HepG2 (cell line): ENCODE data around the gene NLRP13.

Source experiments
- ATF3 ChIP-seq: sonication (generic); formaldehyde crosslinking; IDR thresholded peaks from 2 replicates; pipeline ENCODE4 v1.4.0; 2020; ENCODE audit warnings: missing genetic modification reagents
- ATRX ChIP-seq: sonication (generic); formaldehyde crosslinking; IDR thresholded peaks from 2 replicates; pipeline ENCODE4 v1.4.0; 2020; ENCODE audit warnings: missing genetic modification reagents, borderline replicate concordance
- BCL6 ChIP-seq: IDR thresholded peaks from 2 replicates; pipeline ENCODE4 v1.6.1; 2016; ENCODE audit warnings: missing genetic modification reagents, missing compliant biosample characterization
- CTCF ChIP-seq: sonication (generic); formaldehyde crosslinking; IDR thresholded peaks from 2 replicates; pipeline ENCODE4 v1.5.0; 2020; ENCODE audit warnings: mild to moderate bottlenecking, missing genetic modification reagents, moderate library complexity
- ERF ChIP-seq: IDR thresholded peaks from 2 replicates; pipeline ENCODE4 v1.6.1; 2018; ENCODE audit warnings: missing biosample characterization, missing genetic modification reagents
- FUBP1 ChIP-seq: sonication (generic); formaldehyde crosslinking; IDR thresholded peaks from 2 replicates; pipeline ENCODE4 v1.5.1; 2020; ENCODE audit warnings: missing genetic modification reagents, mild to moderate bottlenecking, borderline replicate concordance
- HOXA3 ChIP-seq: sonication (generic); formaldehyde crosslinking; IDR thresholded peaks from 2 replicates; pipeline ENCODE4 v1.5.0; 2020; ENCODE audit warnings: missing genetic modification reagents
- IRF1 ChIP-seq: sonication (generic); formaldehyde crosslinking; IDR thresholded peaks from 2 replicates; pipeline ENCODE4 v1.4.0; 2020; ENCODE audit warnings: low read depth, mild to moderate bottlenecking, missing genetic modification reagents
- YEATS4 ChIP-seq: sonication (generic); formaldehyde crosslinking; IDR thresholded peaks from 2 replicates; pipeline ENCODE4 v1.4.0; 2020; ENCODE audit warnings: missing genetic modification reagents, borderline replicate concordance
- ZC3H13 ChIP-seq: sonication (generic); formaldehyde crosslinking; IDR thresholded peaks from 2 replicates; pipeline ENCODE4 v1.8.1; 2023; ENCODE audit warnings: mild to moderate bottlenecking, missing genetic modification reagents, moderate library complexity
- ZNF431 ChIP-seq: sonication (generic); formaldehyde crosslinking; IDR thresholded peaks from 2 replicates; pipeline ENCODE4 v1.9.0; 2022; ENCODE audit warnings: missing genetic modification reagents, low read depth, mild to moderate bottlenecking, borderline replicate concordance
- ZNF776 ChIP-seq: sonication (generic); formaldehyde crosslinking; IDR thresholded peaks from 2 replicates; pipeline ENCODE4 v1.4.0; 2020; ENCODE audit warnings: mild to moderate bottlenecking, missing genetic modification reagents

GRCh38 chr19:55930996-55931515 is 1.1 kb downstream of the NLRP13 start:
- no peak for TF ChIP-seq ATRX (CRISPR knock-in tag)
- TF ChIP-seq CTCF, result no peak
- no peak for TF ChIP-seq ZNF776 (CRISPR knock-in tag)
- no peak for TF ChIP-seq ERF (CRISPR knock-in tag)
- no peak for TF ChIP-seq BCL6
- no peak for TF ChIP-seq ATF3 (CRISPR knock-in tag)
- no peak for TF ChIP-seq IRF1
- no peak for TF ChIP-seq ZC3H13
- TF ChIP-seq YEATS4, result no peak
- TF ChIP-seq HOXA3 (CRISPR knock-in tag), result no peak
- no peak for TF ChIP-seq ZNF431 (CRISPR knock-in tag)
- no peak for TF ChIP-seq FUBP1 (CRISPR knock-in tag)
